ENCODE data around the gene NKD2. TPM values are rescaled to one million over a fixed set of nuclear protein-coding genes. Genes with fewer than 3 reads are reported as not detected.

NKD2 gene
- total and polyA plus RNA-seq, 9 of the 15 experiments (the other 6 are each of a cell fraction or from before 2014, with no cell fraction given) = 0.09 to 0.64 (median 0.27) TPM; not detected in 5

DNA sequence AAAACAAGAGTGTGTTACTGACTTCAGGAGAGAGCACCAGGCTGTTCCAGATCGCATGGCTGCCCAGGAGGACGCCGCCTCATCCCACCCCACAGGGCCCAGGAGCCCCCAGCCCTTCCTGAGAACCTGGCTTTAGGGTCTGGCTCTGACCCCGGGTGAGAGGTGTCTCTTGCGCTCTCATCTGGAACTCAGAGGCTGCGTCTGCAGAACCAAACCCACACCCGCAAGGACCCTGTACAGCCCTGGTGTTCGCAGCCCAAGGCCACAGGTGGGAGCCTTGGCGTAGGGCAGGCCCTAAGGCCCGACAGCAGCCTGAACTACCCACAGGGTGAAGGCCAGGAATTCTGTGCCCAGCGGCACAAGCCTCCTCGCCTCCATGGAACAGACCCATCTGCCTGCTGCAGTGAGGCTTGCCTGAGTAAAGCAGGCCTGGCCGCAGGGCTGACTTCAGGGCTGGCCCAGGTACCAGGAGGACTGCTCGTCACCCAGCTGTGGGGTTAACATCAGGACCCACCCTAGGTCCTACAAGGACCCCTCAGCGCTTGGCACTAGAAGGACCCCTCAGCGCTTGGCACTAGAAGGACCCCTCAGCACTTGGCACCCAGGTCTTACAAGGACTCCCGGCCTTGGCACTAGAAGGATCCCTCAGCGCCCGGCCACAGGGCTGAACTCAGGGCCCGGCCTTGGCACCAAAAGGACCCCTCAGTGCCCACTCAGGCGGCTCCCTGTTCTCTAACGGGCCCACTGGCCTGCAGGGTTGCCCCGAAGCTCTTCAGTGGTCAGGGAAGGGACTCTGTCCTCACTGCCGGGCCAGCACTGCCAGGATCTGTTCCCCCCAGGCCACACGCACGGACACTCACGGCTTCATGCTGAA is 48.2 kb downstream of the NKD2 start:
- no peak for DNase-seq (ENCODE audit: extremely low read depth in 1 of 4, low spot score in 3 of 4)
- intact Hi-C loops (cut with micrococcal nuclease) (no loop called here), in situ Hi-C loops (cut with MboI) (no loop called here)
- 27% methylated on average over 27 of the region's 27 CpGs for WGBS (ENCODE audit: insufficient coverage, low coverage, missing lambda C conversion rate)
- Histone ChIP-seq H3K9me1 (ENCODE audit: control insufficient read depth, insufficient read depth, low read length) (no peaks in the 10 kb centered on the region), H4K20me1 (replicated peaks; ENCODE audit: control insufficient read depth, insufficient read depth, low read length) (peaks cover 40% of the 10 kb centered on the region), H3K27ac (ENCODE audit: extremely low read depth, low read depth, low read length) (no peak overlapping the region), H3K9ac (ENCODE audit: insufficient read depth in 1 of 2, low read depth in 2 of 2, low read length in 2 of 2) (no peak overlapping the region), H3K36me3 (ENCODE audit: control insufficient read depth, insufficient read depth, low read length) (no peaks in the 10 kb centered on the region), H3K79me2 (ENCODE audit: control insufficient read depth, insufficient read depth, low read length) (no peaks in the 10 kb centered on the region), H3K4me2 (ENCODE audit: insufficient read depth, low read length) (no peak overlapping the region), H3K4me1 (replicated peaks in 1 of 2; ENCODE audit: control insufficient read depth in 2 of 2, insufficient read depth in 2 of 2, low read length in 2 of 2) (peaks cover 0 to 64% of the 10 kb centered on the region in 2 experiments; a peak in 1 of 5 replicates), H3K27me3 (ENCODE audit: control insufficient read depth in 2 of 2, insufficient read depth in 2 of 2, low read length in 2 of 2) (peaks cover 24 to 75% of the 10 kb centered on the region in 2 experiments), H2AFZ (ENCODE audit: low read depth, low read length) (no peak overlapping the region), H3K9me3 (replicated peaks; ENCODE audit: control insufficient read depth, insufficient read depth, low read depth, low read length) (no peaks in the 10 kb centered on the region), H3K4me3 (no peak overlapping the region)
- CTCF ChIA-PET (ENCODE audit: low intra/inter-chr PET ratio) = no interaction called here
- no TSS peak for BruUV-seq (replicated peaks)
- POLR2A ChIA-PET = interaction anchor here (1.9 kb wide), 1 partner anchor 10 kb away, joined by 5 read pairs; no protein-coding TSS in a partner anchor
- FAIRE-seq = no peak
- no peak for ATAC-seq
- TF ChIP-seq ZNF212 (CRISPR knock-in tag; IDR thresholded peaks at IDR 0.05) = no peak
- TF ChIP-seq DIDO1 (tag; IDR thresholded peaks at IDR 0.05; ENCODE audit: low read depth) = no peak
- TF ChIP-seq, protein P1, sequence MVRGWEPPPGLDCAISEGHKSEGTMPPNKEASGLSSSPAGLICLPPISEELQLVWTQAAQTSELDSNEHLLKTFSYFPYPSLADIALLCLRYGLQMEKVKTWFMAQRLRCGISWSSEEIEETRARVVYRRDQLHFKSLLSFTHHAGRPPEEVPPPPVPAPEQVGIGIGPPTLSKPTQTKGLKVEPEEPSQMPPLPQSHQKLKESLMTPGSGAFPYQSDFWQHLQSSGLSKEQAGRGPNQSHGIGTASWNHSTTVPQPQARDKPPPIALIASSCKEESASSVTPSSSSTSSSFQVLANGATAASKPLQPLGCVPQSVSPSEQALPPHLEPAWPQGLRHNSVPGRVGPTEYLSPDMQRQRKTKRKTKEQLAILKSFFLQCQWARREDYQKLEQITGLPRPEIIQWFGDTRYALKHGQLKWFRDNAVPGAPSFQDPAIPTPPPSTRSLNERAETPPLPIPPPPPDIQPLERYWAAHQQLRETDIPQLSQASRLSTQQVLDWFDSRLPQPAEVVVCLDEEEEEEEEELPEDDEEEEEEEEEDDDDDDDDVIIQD (CRISPR knock-in tag; IDR thresholded peaks at IDR 0.05) = no peak
- TF ChIP-seq, protein P2, sequence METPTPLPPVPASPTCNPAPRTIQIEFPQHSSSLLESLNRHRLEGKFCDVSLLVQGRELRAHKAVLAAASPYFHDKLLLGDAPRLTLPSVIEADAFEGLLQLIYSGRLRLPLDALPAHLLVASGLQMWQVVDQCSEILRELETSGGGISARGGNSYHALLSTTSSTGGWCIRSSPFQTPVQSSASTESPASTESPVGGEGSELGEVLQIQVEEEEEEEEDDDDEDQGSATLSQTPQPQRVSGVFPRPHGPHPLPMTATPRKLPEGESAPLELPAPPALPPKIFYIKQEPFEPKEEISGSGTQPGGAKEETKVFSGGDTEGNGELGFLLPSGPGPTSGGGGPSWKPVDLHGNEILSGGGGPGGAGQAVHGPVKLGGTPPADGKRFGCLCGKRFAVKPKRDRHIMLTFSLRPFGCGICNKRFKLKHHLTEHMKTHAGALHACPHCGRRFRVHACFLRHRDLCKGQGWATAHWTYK (CRISPR knock-in tag; IDR thresholded peaks at IDR 0.05) = no peak
- TF ChIP-seq ETV1 (tag; conservative IDR thresholded peaks at IDR 0.05; ENCODE audit: low read depth) = no peak
- TF ChIP-seq NCOR1 (IDR thresholded peaks at IDR 0.05) = no peak
- TF ChIP-seq KLF16 (IDR thresholded peaks at IDR 0.05) = no peak
- TF ChIP-seq SRSF1 (IDR thresholded peaks at IDR 0.05; ENCODE audit: low read depth, low read length) = no peak
- TF ChIP-seq, protein P3, sequence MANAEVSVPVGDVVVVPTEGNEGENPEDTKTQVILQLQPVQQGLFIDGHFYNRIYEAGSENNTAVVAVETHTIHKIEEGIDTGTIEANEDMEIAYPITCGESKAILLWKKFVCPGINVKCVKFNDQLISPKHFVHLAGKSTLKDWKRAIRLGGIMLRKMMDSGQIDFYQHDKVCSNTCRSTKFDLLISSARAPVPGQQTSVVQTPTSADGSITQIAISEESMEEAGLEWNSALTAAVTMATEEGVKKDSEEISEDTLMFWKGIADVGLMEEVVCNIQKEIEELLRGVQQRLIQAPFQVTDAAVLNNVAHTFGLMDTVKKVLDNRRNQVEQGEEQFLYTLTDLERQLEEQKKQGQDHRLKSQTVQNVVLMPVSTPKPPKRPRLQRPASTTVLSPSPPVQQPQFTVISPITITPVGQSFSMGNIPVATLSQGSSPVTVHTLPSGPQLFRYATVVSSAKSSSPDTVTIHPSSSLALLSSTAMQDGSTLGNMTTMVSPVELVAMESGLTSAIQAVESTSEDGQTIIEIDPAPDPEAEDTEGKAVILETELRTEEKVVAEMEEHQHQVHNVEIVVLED (CRISPR knock-in tag; IDR thresholded peaks at IDR 0.05) = no peak
- no peak for TF ChIP-seq HNRNPLL (IDR thresholded peaks at IDR 0.05; ENCODE audit: low read depth, low read length, poor library complexity, severe bottlenecking)
- TF ChIP-seq, protein P4, sequence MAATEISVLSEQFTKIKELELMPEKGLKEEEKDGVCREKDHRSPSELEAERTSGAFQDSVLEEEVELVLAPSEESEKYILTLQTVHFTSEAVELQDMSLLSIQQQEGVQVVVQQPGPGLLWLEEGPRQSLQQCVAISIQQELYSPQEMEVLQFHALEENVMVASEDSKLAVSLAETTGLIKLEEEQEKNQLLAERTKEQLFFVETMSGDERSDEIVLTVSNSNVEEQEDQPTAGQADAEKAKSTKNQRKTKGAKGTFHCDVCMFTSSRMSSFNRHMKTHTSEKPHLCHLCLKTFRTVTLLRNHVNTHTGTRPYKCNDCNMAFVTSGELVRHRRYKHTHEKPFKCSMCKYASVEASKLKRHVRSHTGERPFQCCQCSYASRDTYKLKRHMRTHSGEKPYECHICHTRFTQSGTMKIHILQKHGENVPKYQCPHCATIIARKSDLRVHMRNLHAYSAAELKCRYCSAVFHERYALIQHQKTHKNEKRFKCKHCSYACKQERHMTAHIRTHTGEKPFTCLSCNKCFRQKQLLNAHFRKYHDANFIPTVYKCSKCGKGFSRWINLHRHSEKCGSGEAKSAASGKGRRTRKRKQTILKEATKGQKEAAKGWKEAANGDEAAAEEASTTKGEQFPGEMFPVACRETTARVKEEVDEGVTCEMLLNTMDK (IDR thresholded peaks at IDR 0.05; ENCODE audit: borderline replicate concordance, insufficient read depth, low read depth, low read length, poor library complexity, severe bottlenecking) = no peak
- no peak for TF ChIP-seq NFATC3 (IDR thresholded peaks at IDR 0.05)
- no peak for TF ChIP-seq PML (IDR thresholded peaks at IDR 0.05; ENCODE audit: low read length)

Data from K562 (cell line).